ENCODE measurements around the gene PRKCH.

The PRKCH gene

DNA sequence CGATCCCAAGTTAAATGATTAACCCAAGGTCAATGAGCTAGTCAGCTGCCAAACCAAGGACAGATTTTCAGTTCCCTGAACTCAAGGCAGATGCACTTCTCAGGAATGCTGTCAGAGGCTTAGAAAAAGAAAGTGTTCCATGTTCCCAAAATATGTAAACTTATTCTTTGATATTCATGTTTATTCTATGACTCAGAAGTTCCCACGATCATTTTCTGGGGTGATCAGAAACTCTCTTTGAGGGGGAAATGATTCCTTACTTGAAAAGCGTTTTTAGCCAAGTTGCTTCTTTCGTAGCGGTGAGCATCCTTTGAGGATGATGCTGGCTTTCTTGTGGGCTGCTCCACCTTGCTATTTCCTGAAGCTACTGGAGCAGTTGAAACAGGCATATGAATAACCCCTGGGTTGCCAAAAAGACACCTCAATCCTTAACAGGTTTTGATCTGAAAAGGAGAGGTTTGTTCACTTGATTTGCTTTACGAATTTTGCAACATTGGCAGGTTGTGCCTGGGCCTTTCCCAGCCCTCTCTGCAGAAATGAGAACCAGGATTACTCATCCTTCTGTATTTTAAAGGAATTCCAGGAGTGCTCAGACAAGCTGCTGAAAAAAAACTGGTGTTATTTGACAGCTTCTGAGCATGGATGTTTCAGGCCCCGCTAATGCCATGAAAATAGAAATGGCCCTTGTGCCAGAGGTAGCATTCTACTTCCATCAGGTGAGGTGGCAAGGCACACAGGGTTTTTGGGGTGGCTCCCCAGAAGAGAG, 252.6 kb downstream of the PRKCH start:
- DNase-seq: no peak

DNA sequence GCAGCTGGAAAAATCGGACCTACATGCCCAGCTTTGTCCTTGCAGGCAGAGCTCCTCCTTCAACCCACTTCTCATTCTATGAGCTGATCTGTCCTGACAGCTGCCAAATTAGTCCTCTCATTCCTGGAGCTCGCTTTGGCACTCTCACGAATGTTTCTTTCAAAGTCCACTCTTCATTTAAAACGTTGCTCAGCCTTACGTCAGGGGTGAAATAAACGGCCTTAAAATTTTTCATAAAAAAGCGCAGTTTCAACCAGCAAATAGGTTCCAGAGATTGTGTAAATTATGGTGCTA, 253.1 kb downstream of the PRKCH start:
- DNase-seq: no peak

DNA sequence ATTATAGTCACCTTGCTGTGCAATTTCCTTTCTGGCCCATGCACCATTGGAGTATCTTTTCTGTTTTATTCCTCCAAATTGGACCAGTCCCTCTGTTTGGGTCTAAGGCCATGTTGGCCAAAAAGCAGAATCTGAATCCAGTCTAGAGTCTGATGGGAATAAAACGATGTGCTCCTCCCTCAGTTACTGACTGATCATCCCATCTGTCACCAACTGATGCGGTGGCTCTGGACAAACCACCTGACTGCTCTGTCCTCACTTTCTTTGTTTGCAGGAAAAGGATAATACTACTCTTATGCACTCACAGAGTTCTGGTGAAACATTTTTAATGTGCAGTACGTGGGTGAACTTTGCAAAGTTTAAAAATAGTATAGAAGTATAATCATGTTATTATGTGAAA, 253.7 kb downstream of the PRKCH start:
- DNase-seq: no peak

DNA sequence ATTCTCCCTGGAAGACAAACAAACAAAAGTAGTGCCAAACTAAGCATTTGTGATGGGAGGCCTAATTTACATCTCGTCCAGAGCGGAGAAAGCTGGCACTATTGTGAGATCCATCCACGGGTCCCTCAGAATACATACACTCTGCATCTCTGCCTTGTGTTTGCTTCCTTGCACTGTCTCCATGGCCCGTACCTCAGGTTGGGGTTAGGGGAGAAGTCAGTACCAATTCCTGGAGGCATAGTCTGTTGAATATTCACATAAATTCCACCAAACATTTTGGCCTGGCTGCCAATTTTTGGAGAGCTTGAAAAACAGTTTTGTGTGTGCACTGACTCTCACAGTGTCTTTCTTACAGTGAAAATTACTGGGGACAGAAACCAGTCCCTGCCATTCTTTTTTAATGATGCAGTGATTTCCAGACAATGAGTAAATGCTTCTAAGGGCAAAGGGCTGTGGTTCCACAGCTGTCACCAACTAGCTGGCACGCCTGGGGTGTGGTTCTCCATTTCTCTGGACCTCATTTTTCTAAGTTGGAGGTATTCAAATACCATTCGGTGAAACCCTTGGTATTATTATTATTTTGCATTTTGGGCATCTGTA, 254.3 kb downstream of the PRKCH start:
- DNase-seq: no peak

DNA sequence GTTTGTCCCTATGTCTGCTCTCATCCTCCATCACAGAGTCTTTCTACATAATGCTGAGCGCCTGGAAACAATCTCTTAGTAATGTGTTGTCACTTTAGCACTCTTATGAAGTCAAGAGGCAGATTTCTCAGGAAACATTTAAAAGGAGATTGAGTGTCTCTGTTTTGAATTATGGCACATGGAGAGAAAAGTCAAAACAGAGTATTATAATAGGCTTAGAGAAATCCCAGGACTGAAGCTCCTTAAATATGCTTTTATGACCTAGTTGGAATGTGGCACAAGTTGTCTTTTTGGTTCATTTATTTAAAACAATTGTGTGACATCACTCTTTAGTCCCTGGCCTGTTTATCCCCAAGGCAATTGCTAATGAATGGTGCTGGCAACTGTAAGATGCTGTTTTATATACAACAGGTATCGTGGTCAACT, 256.1 kb downstream of the PRKCH start:
- no peak for DNase-seq

DNA sequence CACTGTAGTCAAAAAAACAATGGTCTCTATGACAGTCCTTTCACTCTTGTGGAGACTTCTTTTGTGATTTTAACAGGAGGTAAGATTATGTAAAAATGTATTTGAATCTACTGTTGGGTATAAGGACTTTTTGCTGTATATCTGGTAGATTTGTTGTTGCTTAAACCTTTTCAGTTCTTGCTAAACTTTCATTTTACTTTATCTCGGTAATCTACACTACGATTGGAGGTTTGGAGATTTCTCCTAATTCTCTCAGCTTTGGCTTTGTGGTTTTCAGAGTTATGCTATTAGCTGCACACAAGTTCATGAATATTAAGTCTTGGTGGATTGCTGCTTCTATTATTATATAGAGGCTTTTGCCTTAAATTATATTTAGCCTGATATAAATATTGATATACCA, 257.4 kb downstream of the PRKCH start:
- DNase-seq: no peak

DNA sequence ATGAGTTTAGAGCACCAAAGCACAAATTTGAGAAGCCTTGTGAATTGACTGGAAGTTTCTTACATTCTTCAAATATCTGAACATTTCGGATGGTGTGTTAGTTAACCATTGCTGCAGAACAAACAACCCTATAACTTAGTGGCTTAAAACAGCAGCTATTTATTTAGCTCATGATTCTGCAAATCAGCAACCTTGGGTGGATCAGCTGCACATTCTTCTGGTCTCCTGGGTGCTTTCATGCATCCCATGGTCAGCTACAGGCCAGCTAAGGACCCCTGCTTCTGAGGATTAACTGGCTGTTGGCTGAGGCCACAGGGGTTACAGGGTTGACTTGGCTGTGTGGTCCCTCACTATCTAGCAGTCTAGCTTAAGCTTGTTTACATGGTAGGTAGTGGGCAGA, 260.0 kb downstream of the PRKCH start:
- DNase-seq: no peak

DNA sequence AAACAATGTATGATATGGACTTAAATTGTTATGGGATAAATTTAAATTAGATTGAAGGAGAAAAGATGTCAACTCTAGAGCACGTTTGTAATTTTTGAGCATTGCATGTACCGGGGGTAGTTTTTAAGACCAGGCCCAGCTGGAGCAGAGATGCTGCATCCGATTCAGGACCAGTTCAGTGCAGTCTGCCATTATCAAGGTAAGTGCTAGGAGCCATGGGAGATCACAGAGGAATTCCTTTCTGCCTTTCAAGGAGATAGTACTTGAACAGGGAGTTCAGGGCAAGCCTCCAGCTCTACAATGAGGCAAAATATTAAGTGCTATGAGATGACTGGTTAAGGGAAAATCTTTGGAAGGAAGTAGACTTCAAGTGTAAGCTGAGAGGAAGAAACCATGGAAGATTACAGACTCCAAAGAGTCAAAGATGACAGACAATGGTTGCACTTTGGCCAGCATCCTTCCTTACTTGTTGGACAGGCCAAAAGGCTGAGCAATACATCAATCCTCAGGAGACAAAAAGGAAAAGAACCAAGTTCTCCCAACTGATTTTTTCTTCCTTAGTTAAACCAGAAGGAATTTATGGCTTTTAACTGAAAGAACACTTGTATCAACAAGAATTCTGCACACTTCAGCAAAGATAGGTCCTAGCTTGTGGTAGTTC, 260.7 kb downstream of the PRKCH start:
- DNase-seq: no peak

DNA sequence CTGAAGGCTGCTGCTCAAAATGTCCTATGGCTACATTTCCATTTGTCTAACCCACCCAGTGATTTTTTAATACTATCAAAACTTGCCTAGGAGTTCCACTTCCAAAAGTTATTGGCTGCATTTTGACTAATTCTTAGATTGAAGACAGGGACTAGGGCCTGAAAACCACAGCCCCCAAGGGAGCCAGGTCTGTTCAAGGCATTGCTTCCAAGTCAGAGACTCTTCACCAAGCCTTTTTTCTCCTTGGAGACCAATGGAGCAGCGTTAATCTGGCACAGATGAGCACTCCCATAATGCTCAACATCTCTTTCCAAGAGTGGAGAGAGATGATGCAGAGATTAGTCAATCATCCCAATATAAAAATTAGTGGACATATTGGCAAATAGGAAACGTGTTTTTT, 261.4 kb downstream of the PRKCH start:
- no peak for DNase-seq

DNA sequence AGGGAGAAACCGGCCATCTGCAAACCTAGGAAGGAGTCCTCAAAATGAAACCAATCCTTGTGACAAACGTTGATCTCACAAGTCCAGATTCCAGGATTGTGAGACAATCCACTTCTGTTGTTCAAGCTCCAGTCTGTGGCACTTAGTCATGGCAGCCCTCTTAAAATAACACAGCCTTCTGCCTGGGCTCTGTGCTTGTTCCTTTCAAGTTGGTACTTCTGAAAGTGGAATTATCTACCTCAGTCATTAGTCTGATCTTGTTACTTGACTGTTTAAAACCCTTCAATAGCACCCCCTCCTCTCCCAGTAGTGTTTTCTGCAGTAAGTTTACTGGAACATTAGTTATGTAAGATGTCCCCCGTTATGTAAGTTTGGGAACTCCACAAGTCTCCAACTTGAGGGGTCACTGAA, 263.0 kb downstream of the PRKCH start:
- no peak for DNase-seq

DNA sequence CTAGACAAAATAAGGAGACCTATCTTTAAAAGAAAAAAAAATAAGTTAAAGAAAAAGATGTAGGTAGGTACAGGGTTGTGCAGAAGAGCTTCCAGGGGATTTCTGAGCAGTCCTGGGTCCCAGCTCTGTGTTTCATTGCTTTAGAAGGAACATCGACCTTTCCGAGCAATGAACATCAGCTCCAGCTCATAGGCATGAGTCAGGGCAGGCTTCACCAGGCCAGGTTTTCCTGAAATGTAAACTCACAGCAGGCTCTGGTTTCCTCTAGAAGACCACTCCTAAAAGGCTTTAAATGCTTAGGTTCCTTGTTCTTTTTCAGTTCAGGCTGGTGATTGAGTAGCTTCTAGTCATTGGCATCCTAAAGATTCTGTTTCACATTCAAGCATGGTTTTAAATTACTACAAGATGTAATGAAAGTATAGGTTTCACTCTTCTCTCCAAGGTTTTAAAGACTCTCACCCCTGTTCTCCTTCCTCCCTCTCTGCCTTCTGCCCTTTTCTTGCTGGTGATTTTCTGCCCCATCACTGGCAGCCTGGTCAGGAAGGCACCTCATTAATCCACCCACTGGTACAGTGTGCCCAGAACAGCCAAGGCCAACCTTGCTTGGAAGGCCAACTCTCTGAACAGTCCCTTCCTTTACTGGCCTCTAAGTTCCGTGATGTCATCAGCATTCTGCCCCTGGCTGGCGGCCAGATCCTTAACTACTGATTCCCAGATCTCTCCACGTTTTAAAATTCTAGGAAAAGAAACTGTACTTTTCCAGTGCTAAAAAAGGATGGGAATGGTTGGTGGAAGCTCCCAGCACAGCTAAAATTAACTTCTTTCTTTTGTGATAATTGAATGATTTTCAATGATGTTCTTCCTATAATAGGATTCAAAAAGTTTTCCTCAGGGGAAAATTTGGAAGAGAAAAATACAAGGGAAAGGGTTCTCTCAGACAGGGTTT, 264.5 kb downstream of the PRKCH start:
- DNase-seq: no peak

DNA sequence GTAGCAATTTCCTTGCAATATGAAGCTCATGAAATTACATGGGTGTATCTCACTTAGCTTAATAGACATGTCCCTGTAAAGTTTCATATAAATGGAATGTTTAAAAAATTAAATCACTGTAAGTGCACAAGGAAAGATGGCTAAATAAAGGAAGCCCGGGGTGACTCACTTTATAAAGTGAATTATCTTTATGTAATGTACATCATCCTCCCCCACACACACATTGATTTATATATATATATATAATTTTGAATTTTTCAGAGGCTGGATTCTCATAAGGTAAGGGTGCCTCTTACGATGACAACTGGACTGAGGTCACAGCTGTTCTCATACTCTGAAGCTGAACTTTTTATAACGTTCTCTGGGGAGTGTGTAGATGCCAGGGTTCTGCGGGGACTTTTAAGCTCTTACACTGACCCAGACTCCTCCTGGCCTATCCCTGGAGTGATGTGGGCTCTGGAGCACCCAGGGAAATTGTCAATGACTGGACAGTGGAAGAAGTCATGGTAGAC, 265.2 kb downstream of the PRKCH start:
- DNase-seq: no peak

DNA sequence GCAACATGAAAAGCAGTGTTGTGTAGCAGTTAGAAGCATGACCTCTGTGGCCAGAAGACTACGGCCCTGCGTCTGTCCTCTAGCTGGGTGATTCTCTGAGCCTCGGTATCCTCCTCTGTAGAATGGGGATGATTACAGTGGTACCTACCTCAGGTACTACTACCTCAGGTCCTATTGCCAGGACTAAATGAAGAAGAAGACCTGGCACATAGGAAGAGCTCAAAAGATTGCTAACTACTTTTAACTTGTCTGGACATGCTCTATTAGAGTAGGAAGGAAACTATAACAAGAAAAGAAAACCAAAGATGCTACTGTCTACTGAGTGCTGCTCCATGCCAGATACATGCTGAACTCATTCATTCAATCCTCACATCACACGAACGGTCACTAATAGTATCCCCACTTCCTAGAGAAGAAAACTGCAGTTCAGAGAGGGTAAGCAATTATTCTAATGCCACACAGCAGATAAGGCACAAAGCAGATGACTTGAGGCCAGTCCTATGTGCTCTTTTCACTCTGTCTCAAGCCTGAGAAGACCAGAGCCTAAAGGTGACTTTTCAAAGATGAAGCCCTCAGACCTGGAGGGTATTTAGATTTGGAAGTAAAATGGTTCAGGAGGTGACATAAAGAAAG, 265.8 kb downstream of the PRKCH start:
- no peak for DNase-seq

DNA sequence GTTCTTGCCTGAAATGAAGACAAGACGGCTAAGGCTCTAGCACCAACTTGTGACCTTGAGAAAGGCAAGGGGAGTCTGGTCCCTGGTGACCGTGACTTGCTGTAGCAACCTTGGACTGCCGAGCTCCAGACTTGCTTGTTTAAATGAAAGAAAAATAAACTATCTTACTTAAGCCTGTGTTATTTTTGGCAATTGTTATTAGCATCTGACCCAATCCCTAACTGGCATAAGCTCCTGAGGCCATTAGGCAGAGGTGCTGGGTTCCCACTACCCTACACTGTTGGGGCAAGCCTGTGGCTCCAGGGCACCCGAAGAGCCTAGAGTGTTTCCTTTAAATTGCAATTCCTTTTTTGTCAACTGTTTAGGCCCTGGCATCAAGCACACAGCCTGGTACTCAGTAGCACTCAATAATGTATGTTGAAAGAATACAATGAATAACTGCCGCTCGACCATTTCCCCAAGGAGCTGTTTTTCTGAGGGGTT, 267.1 kb downstream of the PRKCH start:
- DNase-seq: no peak

DNA sequence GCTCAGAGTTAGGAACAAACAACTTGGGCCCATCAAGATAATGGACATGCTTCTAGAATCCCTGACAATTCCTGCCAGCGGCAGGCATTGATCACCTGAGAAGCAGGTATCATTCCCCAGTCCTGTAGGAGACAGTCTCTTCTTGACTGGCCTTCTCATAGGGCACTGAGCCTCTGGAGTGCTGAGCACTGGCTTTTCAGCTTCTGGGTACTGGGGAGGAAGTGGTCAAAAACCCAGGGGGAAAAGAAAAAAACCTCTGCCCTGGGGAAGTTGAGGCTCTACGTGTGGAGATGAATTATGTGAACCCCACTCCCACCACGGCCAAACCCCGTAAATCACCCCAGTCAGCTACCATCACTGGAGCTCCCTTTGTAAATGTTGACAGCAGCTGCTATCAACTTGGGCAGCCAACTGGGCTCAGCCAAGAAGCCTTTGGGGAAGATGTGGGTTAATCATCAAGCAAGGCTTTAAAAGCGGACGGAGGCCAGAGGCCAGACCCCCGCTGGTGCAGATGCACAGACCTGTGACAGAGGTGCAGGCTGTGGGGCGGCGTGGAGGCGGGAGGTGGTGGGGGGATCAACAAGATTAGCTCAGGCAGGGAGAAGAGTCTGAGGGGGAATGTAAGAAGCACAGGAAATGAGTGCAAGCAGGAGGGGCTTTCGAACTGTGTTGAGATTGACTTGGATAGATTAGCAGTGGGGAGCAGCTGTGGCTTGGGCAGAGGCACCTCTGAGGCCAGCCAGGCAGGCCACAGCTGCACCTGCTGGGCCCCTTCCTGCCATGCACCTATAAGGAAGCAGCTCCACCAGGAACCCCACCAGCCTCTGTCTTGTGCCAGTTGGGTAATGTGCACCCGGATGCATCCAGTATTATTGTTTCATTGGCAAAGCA, 268.6 kb downstream of the PRKCH start:
- no peak for DNase-seq

DNA sequence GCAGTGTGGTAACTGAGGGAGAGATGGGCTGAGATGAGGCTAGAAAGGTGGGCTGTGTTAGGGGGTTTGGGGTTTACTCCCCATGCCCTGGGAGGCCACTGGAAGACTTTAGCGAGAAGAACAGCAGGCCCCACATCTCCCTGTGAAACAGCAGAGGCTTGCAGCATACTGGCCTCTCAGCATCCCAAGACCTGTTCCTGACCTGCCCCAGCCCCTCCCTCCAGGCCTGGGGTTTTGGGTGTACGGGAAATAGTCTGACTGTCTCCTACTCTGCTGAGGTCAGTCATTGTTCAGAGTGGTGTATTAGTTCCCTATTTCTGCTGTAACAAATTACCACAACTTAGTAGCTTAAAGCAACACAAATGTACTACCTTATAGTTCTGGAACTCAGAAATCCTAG, 270.5 kb downstream of the PRKCH start:
- no peak for DNase-seq

DNA sequence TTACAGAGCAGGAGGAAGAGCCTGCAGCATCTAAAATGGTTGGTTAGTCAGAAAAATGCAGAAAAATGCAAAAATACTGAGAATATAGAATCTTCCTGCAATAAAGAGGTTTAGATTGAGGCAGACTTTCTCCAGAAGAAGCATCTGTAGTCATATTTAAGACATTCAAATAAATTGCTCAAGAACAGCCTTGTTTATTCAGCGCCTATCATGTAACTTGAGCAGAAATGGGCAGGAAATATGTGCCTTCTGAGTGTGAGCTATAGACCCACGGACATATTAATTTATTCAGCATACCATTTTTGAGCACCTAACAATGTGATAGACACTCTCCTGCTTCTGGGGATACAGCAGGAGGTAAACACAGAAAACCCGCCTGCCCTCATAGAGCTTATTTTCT, 272.0 kb downstream of the PRKCH start:
- DNase-seq: no peak

DNA sequence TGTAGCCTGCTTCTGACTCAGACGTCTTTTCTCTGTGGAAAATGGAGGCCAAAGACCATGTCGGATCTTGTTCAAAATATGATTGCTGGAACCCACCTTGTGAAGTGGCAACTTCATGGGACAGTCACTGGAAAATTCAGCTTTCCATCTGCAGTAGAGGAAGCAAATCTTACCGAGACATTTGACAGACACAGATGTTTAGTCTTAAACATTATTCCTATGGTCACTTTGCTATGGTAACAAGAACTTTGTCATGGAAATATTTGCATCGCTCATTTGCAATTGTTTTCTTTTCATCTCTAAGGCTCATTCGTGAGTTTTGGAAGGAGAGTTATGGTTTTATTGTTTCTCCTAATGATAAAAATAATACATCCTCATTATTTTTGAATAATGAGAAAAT, 275.6 kb downstream of the PRKCH start:
- DNase-seq: no peak

DNA sequence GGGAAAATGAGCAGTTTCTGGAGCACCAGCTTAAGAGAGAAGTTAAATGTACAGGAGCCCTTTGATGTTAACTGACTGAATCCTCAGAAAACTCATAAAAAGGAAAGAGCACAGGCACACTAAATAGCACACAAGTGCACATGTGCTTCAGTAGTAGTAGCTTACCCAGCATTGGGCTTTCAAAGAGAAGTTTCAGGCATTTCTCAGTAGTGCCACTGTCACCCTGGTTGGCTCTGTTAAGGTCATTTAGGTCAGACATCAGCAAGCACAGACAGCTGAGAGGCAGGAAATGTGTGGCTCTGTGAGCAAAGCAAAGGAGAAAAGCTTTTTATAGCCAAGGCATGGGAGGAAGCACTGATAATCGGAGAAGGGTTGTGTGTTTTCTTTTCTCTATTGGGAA, 277.6 kb downstream of the PRKCH start:
- DNase-seq: no peak

DNA sequence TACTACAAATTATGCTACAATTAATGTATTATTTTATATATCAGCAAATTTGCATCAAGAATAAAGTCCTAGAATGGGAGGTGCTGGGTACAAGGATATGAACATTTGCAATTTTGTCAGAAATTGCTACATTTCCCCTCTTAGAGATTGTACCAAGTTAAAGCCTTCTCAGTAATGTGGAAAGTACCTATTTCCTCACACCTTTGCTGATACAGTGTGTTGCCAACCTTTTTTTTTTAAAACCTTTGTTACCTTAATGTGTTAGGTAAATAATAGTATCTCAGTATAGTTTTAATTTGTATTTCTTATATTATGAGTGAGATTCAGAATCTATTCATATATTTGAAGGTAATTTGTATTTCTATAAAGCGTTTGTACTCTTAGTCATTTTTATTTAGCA, 278.6 kb downstream of the PRKCH start:
- DNase-seq: no peak

Measured in activated CD8-positive, alpha-beta memory T cell treated with anti-CD3 and anti-CD28 coated beads, Interleukin-2, amount 50 U/mL, for 48 hours (primary cell).